HL-60 (cell line): ENCODE measurements around the gene PSMA3.

Source experiments
- DNase-seq, 2 experiments: peaks; one replicate each; pipeline ENCODE4 v3.0.0-alpha.2; 2010 to 2020; ENCODE audit warnings: low read depth in 1 of 2, low spot score in 1 of 2
- H3K27ac ChIP-seq: fragments of 250-450 bp; sonication (Bioruptor Pico); replicated peaks from 2 replicates; pipeline ENCODE4 v1.5.1; 2020; ENCODE audit warnings: mild to moderate bottlenecking, moderate library complexity
- H3K27me3 ChIP-seq: fragments of 250-450 bp; sonication (Bioruptor Pico); 2 replicates; pipeline ENCODE4 v1.5.1; 2021; ENCODE audit warnings: mild to moderate bottlenecking, moderate library complexity; ENCODE audit not compliant: insufficient read depth, poor library complexity, severe bottlenecking
- H3K4me3 ChIP-seq: replicated peaks from 2 replicates; pipeline ENCODE4 v1.5.1; 2011; ENCODE audit warnings: mild to moderate bottlenecking, control low read depth, low read length; ENCODE audit not compliant: insufficient read depth
- GABPA ChIP-seq: IDR thresholded peaks from 2 replicates; pipeline ENCODE4 v1.6.1; 2012; ENCODE audit warnings: low read depth
- POLR2AphosphoS5 ChIP-seq: IDR thresholded peaks from 2 replicates; pipeline ENCODE4 v1.6.1; 2012; ENCODE audit warnings: low read depth
- REST ChIP-seq: IDR thresholded peaks from 2 replicates; pipeline ENCODE4 v1.6.1; 2012; ENCODE audit warnings: low read depth; ENCODE audit not compliant: insufficient replicate concordance
- SPI1 ChIP-seq: IDR thresholded peaks from 2 replicates; pipeline ENCODE4 v1.6.1; 2012; ENCODE audit warnings: low read depth, mild to moderate bottlenecking, borderline replicate concordance
- TF ChIP-seq, protein P1 (sequence below): IDR thresholded peaks from one replicate; pipeline ENCODE4 v1.5.1; 2011; ENCODE audit warnings: low read length, control low read depth, inconsistent platforms; ENCODE audit not compliant: insufficient read depth

Gene PSMA3

DNA sequence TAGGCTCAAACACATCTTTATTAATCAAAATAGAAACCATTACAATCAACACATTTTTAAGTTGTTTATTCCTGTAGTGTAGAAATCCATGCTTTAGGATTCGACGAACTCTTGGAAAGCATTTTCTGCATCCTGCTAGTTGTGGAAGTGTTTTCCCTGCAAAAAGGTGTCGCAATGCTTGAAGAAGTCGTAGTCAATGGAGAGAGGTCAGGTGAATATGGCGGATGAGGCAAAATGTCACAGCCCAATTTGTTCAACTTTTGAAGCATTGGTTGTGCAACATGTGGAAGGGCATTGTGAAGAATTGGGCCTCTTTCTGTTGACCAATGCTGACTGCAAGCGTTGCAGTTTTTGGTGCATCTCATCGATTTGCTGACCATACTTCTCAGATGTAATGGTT, 49.6 kb downstream of the PSMA3 start:
- Histone ChIP-seq H3K27ac (no peak overlapping the region), H3K4me3 (no peak overlapping the region), H3K27me3 (no peaks in the 10 kb centered on the region)
- DNase-seq: no peak
- TF ChIP-seq, protein P1, sequence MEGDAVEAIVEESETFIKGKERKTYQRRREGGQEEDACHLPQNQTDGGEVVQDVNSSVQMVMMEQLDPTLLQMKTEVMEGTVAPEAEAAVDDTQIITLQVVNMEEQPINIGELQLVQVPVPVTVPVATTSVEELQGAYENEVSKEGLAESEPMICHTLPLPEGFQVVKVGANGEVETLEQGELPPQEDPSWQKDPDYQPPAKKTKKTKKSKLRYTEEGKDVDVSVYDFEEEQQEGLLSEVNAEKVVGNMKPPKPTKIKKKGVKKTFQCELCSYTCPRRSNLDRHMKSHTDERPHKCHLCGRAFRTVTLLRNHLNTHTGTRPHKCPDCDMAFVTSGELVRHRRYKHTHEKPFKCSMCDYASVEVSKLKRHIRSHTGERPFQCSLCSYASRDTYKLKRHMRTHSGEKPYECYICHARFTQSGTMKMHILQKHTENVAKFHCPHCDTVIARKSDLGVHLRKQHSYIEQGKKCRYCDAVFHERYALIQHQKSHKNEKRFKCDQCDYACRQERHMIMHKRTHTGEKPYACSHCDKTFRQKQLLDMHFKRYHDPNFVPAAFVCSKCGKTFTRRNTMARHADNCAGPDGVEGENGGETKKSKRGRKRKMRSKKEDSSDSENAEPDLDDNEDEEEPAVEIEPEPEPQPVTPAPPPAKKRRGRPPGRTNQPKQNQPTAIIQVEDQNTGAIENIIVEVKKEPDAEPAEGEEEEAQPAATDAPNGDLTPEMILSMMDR: no peak
- TF ChIP-seq REST: no peak
- TF ChIP-seq POLR2AphosphoS5: no peak
- TF ChIP-seq SPI1: no peak
- TF ChIP-seq GABPA: no peak

DNA sequence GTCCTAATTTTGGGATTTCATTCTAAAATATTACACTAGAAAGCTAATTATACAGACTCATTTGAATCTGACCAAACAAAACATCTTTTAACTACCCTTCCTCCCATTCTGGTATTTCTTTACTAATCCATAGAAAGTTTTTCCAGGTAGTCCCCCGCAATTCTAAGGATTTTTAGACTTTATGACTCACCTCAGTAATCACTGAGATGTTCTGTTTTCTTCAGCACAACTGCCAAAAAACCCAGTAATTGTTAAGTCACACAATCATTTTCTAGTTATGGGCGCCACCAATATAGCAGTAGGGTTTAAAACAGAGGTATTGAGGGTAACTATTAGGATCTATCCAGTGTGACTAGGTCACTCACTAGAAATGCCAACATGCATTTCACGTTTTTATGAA, 52.1 kb downstream of the PSMA3 start:
- Histone ChIP-seq H3K4me3 (peak overlapping the region; percentile 79), H3K27me3 (no peaks in the 10 kb centered on the region), H3K27ac (peak overlapping the region; percentile 97)
- TF ChIP-seq GABPA (no peak), SPI1 (no peak), POLR2AphosphoS5 (no peak), REST (no peak)
- TF ChIP-seq, protein P1: no peak
- DNase-seq: no peak

- no peaks in the 10 kb centered on the region for H3K27me3 ChIP-seq
- TF ChIP-seq REST (no peak), SPI1 (no peak), POLR2AphosphoS5 (no peak), GABPA (no peak)
- TF ChIP-seq, protein P1: no peak
- H3K27ac ChIP-seq: peak overlapping the region; percentile 97
- no peak for DNase-seq
- H3K4me3 ChIP-seq: peak overlapping the region; percentile 79
Measured at GRCh38 chr14:58297412-58297761, 52.7 kb downstream of the PSMA3 start.
